HG02852 (cell line): ENCODE results near the gene CCDC107.

Source experiments
- ATAC-seq: cut with Tn5 transposase; IDR thresholded peaks from one replicate; pipeline ENCODE4 v1.9.1; 2021; ENCODE audit warnings: mild to moderate bottlenecking, moderate library complexity; ENCODE audit not compliant: unreplicated experiment

Gene CCDC107

GRCh38 chr9:35682051-35682450 lies 24.0 kb downstream of the CCDC107 start:
- no peak for ATAC-seq

DNA sequence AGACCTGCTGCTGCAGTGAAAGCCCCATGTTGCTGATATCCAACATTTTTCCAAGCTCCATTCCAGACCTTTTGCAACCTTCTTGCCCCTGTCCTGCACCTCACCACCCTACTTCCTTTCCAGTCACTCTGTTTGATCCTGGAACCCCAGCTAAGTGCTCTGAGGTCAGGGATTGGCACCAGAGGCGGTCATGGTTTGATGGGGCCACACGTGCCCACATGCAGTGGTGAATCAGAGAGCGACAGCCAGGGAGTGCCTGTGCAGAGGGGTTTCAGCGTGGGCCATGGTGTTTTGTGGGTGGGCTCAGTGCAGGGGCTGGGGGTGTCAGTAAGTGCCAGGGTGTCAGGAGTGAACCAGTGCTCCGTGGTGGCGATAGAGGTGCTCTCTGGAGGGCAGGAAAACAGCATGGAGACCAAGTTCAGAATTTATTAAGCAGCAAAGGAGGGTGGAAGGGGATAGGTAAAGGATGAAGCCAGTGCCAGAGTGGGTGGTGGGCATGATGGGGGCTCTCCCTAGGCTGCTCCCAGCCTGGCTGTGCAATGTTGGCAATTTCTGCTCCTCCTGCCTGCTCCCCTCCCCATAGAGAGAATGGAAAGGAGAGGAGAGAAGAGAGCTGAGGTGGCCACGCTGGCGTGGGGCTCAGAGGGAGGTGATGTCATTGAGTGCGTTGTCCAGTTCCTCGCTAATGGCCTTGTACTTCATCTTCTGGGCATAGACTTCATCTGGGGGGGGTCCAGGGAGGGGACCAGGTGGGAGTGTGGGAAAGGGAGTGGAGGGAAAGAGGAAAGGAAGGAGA lies 24.6 kb downstream of the CCDC107 start:
- ATAC-seq: no peak

GRCh38 chr9:35683323-35683722 lies 25.2 kb downstream of the CCDC107 start:
- no peak for ATAC-seq

GRCh38 chr9:35684921-35685320 lies 26.8 kb downstream of the CCDC107 start:
- no peak for ATAC-seq

- ATAC-seq: no peak
Observed at GRCh38 chr9:35685506-35685905, 27.4 kb downstream of the CCDC107 start.

DNA sequence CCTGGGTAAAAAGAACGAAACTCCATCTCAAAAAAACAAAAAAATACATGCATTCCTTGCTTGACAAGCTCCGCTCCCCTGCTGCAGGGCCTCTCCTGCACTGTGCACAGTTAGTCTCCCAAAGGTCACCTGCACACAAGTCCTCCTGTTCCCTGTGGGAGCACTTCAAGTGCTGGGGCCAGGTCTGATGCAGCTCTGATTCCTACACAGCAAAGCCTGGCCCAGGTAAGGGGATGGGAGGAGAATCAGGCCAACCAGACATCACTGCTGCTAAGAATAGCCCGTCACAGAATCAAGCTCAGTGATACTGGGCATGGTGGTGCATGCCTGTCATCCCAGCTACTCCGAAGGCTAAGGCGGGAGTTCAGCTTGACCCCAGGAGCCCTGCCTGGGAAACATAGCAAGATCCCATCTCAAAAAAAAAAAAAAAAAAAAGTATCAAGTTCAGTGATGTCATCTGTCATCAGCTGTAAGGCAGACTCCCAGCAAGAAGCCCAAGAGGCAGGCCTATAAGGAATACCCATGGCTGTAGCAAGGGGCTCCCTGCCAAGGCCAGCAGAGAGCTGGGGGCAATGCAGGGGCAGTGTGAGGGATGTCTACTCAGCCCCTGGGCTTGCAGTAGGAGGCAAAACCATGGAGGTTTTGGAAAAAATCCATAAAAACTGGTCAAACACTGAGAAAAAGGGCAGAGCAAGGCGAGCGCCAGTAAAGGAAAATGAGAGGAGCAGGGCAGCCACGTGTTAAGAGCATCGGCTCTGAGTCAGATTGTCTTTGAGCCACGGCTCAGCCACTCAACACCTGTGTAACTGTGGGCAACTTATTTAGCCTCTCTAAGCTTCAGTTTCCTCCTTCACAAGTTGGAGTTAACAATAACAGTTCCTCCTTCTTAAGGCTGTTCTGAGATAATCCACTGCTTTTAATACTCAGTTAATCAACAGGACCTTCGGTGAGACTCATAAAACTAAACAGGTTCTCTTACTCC lies 28.4 kb downstream of the CCDC107 start:
- no peak for ATAC-seq

GRCh38 chr9:35687306-35687705 lies 29.2 kb downstream of the CCDC107 start:
- ATAC-seq: no peak

DNA sequence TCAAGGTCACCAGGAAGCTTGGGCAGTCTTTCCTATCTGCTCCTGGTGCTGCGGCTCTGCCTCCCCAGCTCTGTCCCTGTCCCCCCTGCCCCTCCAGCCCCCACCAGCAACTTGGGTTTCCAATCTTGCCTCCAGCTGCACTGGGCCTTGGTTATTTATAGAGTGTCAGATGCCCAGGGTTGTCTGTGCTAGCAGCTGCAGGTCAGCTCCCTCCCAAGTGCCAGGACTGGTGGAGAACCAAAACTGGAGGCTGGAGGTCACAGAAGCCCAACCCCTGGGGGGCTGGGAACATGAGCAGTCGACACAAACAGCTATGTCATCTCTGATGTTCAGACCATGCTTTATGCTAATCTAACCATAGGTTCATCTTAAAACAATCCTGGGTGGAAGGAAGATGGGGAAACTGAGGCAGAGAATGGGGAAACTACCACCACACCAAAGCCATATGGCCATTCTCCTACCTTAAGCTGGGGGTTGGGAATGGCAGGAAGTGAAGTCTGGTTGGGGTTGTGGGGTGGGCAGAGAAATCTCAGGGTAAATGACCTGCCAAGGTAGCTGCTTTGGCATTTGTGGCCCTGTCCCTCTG lies 30.0 kb downstream of the CCDC107 start:
- ATAC-seq: no peak

- ATAC-seq: no peak
Observed at GRCh38 chr9:35688558-35689541, 30.8 kb downstream of the CCDC107 start.

DNA sequence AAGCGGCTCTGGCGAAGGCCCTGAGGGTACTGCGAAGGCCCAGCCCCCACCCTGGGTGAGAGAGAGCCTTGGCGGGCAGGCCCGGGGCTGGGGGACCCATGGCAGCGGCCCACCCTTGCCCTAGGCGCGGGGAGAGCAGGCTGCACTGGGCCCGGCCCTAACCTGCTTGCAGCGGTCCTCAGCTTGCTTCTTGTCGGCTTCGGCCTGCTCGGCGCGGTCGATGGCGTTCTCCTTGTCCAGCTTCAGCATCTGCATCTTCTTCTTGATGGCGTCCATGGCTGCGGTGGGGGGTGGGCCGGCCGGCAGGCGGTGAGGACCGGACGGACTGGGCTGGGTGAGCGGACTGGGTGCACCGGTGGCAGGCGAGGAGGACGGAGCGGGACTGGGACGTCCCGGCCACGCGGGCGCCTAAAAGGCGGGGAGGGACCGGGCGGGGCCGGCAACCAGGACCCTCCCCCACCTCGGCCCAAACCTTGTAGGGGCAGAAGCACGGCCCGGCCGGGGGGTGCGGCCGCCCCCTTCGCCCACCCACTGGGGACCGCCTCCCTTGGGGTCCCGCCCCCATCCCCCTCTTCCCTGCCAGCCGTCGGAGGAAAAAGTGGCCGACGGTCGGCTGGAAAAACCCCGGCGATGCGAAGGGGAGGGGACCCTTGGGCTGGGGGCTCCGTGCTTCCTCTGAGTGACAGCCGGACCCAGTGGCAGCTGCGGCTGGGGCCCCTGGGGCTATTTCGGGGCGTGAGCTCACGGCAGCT lies 31.6 kb downstream of the CCDC107 start, which contains the start of gene TPM2:
Gene TPM2, minus strand, starts transcription at position 384 of the 752 bp plus-strand sequence. Its CDS starts 108 bp downstream, at position 276.
- no peak for ATAC-seq

GRCh38 chr9:35690294-35690613 lies 32.2 kb downstream of the CCDC107 start:
- no peak for ATAC-seq

DNA sequence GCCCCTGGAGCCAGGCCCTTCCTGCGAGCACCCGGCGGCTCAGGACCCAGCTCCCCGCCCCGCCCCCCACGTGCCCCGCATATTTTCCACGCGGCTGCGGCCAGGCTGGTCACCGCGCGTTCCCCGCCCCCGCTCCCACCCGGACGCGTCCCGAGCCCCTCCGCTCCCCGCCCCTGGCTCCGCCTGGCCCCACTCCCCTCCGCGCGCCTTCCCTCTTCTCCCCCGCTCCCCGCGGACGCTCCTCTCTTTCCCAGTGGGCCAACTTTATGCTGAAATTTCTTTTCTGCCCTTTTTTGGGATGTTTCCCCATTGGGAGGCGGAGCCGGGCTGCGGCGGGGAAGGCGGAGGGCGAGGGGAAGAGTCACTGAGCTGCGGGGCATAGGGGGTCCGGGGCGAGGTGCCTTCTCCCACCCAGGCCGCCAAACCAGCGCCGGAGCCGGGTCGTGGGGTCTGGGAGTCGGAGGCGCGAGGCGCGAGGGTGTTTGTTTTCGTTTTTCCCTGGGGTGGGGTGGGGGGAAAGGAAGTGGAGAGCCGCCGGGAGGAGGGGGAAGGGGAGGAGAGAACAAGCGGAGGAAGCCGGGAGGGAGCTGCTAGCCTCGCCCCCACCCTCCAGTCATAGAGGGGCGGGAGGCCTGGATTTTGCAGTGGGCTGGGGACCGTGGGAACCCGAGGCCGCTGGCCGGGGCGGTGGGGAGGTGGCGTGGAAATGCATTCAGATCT lies 32.7 kb downstream of the CCDC107 start:
- ATAC-seq: no peak

- ATAC-seq: no peak
Observed at GRCh38 chr9:35691334-35691650, 33.2 kb downstream of the CCDC107 start.

GRCh38 chr9:35691757-35692301 lies 33.7 kb downstream of the CCDC107 start:
- no peak for ATAC-seq

- no peak for ATAC-seq
Observed at GRCh38 chr9:35695943-35696401, 37.9 kb downstream of the CCDC107 start.

DNA sequence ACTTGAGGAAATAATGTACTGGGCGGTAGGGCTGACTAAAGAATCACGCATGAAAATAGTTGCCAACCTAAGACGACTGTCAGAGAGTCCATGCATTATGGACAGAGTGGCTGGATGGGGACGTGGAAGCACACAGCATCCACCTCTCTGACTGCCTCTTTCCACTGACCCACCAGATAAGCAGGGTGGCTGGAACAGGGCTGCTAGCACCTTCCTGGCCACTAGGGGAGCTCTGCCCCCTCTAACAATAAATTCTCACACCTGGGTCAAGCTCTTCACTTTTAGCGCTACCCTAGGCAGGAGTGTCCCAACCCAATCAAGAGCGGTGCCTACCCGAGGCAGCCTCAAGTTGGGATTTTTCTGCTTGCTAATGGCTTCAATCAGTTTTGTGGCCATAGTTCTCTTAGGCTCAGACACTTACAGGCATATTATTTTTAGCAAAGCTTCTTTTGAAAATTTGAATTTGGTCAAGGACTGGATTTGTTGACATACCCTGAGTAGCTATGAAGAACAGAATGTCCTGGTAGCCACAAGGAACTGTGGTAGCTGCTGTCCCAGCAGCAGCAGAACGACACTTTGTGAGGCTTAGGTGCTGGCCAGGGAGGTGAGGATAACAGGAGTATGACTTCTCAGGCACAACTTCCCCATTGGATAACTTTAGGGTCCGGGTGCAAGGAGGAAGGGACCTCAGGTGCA lies 38.6 kb downstream of the CCDC107 start:
- ATAC-seq: peak; percentile 67

DNA sequence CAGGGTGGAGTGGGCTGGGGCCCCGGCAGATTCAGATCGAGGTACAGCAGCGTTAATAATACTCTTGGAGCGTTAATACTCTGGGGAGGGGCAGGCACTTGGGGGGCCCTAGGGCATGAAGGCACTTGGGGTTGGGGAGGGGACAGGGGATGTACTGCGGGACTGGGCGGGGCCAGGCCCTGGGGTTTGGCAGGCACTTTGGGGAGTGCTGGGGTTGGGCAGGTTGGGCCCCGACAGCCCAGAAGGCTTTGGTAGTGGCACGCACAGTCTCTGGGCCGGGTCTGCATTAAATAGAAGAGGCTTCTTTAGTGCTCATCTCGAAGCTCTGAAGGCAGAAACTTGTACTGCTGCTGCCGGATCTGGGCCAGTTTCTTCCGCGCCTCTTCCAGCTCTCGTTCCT lies 39.4 kb downstream of the CCDC107 start:
- no peak for ATAC-seq

DNA sequence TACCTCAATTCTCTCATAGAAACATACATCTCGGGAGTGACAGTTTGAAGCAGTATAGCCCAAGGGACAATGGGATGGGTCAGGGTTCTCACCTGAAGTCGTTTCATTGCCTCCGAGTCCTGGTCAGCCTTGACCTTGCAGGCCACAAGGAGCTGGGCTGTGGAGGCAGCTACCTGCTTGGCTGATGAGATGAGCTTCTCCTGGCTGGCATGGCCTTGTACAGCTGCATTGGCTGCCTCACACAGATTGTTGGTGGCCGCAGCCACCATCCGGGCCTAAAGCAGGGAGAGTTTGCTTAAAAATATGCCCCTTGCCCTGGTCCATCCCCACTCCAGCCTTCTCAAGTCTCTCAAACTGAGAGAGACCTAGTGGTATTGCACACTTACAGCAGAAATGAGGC lies 40.1 kb downstream of the CCDC107 start:
- no peak for ATAC-seq
